DND-41 (cell line): ENCODE results near the gene PXN.

ENCODE experiments used
- CTCF ChIP-seq: IDR thresholded peaks from 2 replicates; pipeline ENCODE4 v1.5.1; 2012; ENCODE audit warnings: borderline replicate concordance, low read length, moderate library complexity, mild to moderate bottlenecking; ENCODE audit not compliant: poor library complexity, severe bottlenecking; ENCODE audit errors: extremely low read depth
- EZH2 ChIP-seq: IDR thresholded peaks from 3 replicates; pipeline ENCODE4 v1.6.1; 2012; ENCODE audit warnings: borderline replicate concordance, low read depth, mild to moderate bottlenecking, moderate library complexity, low read length, inconsistent platforms; ENCODE audit not compliant: severe bottlenecking

GRCh38 chr12:120162763-120163162 is 102.8 kb downstream of the PXN start:
- TF ChIP-seq CTCF (no peak), EZH2 (no peak)
